Progenitor cell of endocrine pancreas (in vitro differentiated cells): ENCODE data around the gene PSMB5. TPM values are rescaled to one million over a fixed set of nuclear protein-coding genes. Genes with fewer than 3 reads are reported as not detected.
A peak's percentile ranks its signal among the peaks of the same experiment; 100 is the strongest.

Source experiments
- DNase-seq: peaks from one replicate; pipeline ENCODE4 v3.0.0; 2021; ENCODE audit warnings: low spot score; ENCODE audit not compliant: unreplicated experiment
- H3K27ac Mint-ChIP-seq: 2 replicates; pipeline ENCODE4 v1.8.0; 2021; ENCODE audit warnings: mild to moderate bottlenecking, moderate library complexity, mixed read lengths
- H3K27me3 Mint-ChIP-seq: 2 replicates; pipeline ENCODE4 v1.8.0; 2021; ENCODE audit warnings: mixed read lengths
- H3K36me3 Mint-ChIP-seq: 2 replicates; pipeline ENCODE4 v1.8.0; 2022; ENCODE audit warnings: mixed read lengths; ENCODE audit not compliant: insufficient read depth
- H3K4me1 Mint-ChIP-seq: 2 replicates; pipeline ENCODE4 v1.8.0; 2021; ENCODE audit warnings: low read depth, mixed read lengths
- H3K4me3 Mint-ChIP-seq: 2 replicates; pipeline ENCODE4 v1.8.0; 2021; ENCODE audit warnings: low read depth, mild to moderate bottlenecking, moderate library complexity, mixed read lengths
- H3K9me3 Mint-ChIP-seq: 2 replicates; pipeline ENCODE4 v1.8.0; 2021; ENCODE audit warnings: low read depth, mixed read lengths
- CTCF ChIP-seq: fragments of 200-600 bp; sonication (generic); IDR thresholded peaks from one replicate; pipeline ENCODE4 v1.5.0; 2021; ENCODE audit warnings: antibody characterized with exemption, mild to moderate bottlenecking; ENCODE audit not compliant: unreplicated experiment
- total RNA-seq: library from RNA; stranded (reverse); gene quantifications from 2 replicates; pipeline ENCODE4 v1.2.1, GENCODE V29; 2021

Gene PSMB5
- total RNA-seq, 1 donor from 2014 or later, result 156 TPM

GRCh38 chr14:23002592-23002991 lies 32.1 kb downstream of the PSMB5 start:
- Mint-ChIP-seq H3K9me3 (no peaks in the 10 kb centered on the region), H3K27me3 (no peaks in the 10 kb centered on the region), H3K4me3 (no peak overlapping the region), H3K4me1 (peaks cover 24% of the 10 kb centered on the region), H3K27ac (no peak overlapping the region), H3K36me3 (peaks cover 2% of the 10 kb centered on the region)
- DNase-seq, result no peak
- no peak for TF ChIP-seq CTCF

DNA sequence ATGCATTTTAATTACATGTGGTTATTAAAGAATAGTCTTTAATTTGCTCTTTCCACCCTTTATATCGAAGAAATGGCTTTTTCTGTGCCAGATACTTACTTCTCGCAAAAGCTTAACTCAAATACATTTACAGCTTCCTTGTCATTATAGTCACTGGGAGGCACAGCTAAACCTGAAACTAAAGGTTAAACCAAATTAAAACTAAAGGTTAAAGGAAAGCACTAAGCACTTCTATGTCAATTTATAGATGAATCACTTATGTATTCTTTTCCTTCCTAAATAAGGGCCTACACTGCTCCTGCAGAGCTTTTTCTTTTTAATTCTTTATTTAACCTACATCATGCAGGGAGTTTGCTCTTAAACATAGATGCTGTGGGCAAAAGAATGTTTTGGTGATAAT lies 33.8 kb downstream of the PSMB5 start:
- H3K4me1 Mint-ChIP-seq, result peaks cover 13% of the 10 kb centered on the region
- H3K27ac Mint-ChIP-seq, result no peak overlapping the region
- DNase-seq, result no peak
- H3K27me3 Mint-ChIP-seq, result no peaks in the 10 kb centered on the region
- no peaks in the 10 kb centered on the region for H3K36me3 Mint-ChIP-seq
- no peaks in the 10 kb centered on the region for H3K9me3 Mint-ChIP-seq
- H3K4me3 Mint-ChIP-seq, result no peak overlapping the region
- TF ChIP-seq CTCF, result no peak

DNA sequence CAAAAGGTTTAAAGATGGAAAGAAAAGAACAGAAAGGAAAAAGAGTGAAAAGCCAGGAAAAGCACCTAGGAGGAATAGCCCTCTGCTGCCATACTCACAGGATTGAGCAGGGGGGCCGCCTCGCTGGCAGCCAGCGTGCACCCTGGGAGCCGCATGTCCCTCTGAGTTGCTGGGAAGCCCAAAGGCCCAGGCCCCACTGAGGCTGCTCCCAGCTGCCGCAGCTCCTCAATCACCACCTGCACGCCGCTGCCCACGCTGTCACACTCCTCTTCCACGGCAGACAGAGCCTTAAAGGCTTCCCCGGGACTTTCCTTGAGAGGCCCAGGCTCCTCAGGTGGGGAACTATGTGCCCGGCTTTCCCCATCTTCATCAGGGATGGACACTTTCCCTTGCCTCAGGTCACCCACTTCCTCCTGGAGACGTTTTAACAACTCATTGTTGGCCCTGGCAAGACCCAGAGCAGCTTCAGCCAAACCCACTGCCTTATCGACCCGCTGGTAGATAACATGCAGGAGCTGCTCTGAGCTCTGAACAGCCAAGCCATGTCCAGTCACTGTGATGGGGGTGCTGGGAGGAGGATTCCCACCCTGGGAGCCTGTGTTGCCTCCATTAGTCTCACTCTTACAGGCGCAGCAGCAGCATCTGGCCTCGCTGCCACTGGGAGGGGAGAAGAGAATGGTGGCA lies 36.2 kb downstream of the PSMB5 start:
- H3K4me3 Mint-ChIP-seq, result no peak overlapping the region
- no peaks in the 10 kb centered on the region for H3K36me3 Mint-ChIP-seq
- TF ChIP-seq CTCF, result no peak
- H3K4me1 Mint-ChIP-seq, result peaks cover 9% of the 10 kb centered on the region
- no peak for DNase-seq
- no peaks in the 10 kb centered on the region for H3K27me3 Mint-ChIP-seq
- H3K9me3 Mint-ChIP-seq, result no peaks in the 10 kb centered on the region
- H3K27ac Mint-ChIP-seq, result peak overlapping the region; percentile 36

GRCh38 chr14:22997676-22998323 lies 36.9 kb downstream of the PSMB5 start:
- Mint-ChIP-seq H3K27ac (no peak overlapping the region), H3K9me3 (no peaks in the 10 kb centered on the region), H3K27me3 (no peaks in the 10 kb centered on the region), H3K36me3 (no peaks in the 10 kb centered on the region), H3K4me1 (peaks cover 9% of the 10 kb centered on the region), H3K4me3 (no peak overlapping the region)
- TF ChIP-seq CTCF, result no peak
- DNase-seq, result no peak

GRCh38 chr14:22996768-22997654 lies 37.7 kb downstream of the PSMB5 start:
- Mint-ChIP-seq H3K9me3 (no peaks in the 10 kb centered on the region), H3K27me3 (no peaks in the 10 kb centered on the region), H3K36me3 (no peaks in the 10 kb centered on the region), H3K4me1 (peaks cover 9% of the 10 kb centered on the region), H3K4me3 (no peak overlapping the region), H3K27ac (no peak overlapping the region)
- no peak for DNase-seq
- TF ChIP-seq CTCF, result no peak
